HepG2 (cell line): ENCODE data around the gene PCGF2. TPM values are rescaled to one million over a fixed set of nuclear protein-coding genes. Genes with fewer than 3 reads are reported as not detected.
A peak's percentile ranks its signal among the peaks of the same experiment; 100 is the strongest.

ENCODE experiments used
- ARHGAP35 ChIP-seq: sonication (generic); formaldehyde crosslinking; IDR thresholded peaks from 2 replicates; pipeline ENCODE4 v1.9.0; 2022; ENCODE audit warnings: mild to moderate bottlenecking, inconsistent platforms, moderate library complexity, missing genetic modification reagents, borderline replicate concordance
- BRCA1 ChIP-seq: sonication (generic); formaldehyde crosslinking; IDR thresholded peaks from 2 replicates; pipeline ENCODE4 v1.4.0; 2020; ENCODE audit warnings: missing genetic modification reagents
- ERF ChIP-seq: IDR thresholded peaks from 2 replicates; pipeline ENCODE4 v1.6.1; 2018; ENCODE audit warnings: missing biosample characterization, missing genetic modification reagents
- NFYC ChIP-seq: IDR thresholded peaks from 2 replicates; pipeline ENCODE4 v1.6.1; 2016; ENCODE audit warnings: missing genetic modification reagents, missing compliant biosample characterization
- NR2F2 ChIP-seq: IDR thresholded peaks from 2 replicates; pipeline ENCODE4 v1.6.1; 2012; ENCODE audit warnings: low read depth, inconsistent platforms, borderline replicate concordance
- NR2F6 ChIP-seq, 2 experiments: IDR thresholded peaks; 2 replicates each; pipeline ENCODE4 v1.6.1; 2016; ENCODE audit warnings: antibody characterized with exemption in 1 of 2, mild to moderate bottlenecking in 1 of 2
- PHF8 ChIP-seq: sonication (generic); formaldehyde crosslinking; IDR thresholded peaks from 2 replicates; pipeline ENCODE4 v1.5.0; 2020; ENCODE audit warnings: missing genetic modification reagents
- TAF15 ChIP-seq: fragments of 200-400 bp; formaldehyde crosslinking; IDR thresholded peaks from one replicate; pipeline ENCODE4 v1.6.1; 2018; ENCODE audit warnings: mild to moderate bottlenecking, low read depth, low read length; ENCODE audit not compliant: poor library complexity, severe bottlenecking
- ZNF747 ChIP-seq: sonication (generic); formaldehyde crosslinking; IDR thresholded peaks from 2 replicates; pipeline ENCODE4 v1.8.1; 2023; ENCODE audit warnings: missing genetic modification reagents, mild to moderate bottlenecking, borderline replicate concordance
- ZNF772 ChIP-seq: sonication (generic); formaldehyde crosslinking; IDR thresholded peaks from 2 replicates; pipeline ENCODE4 v1.5.0; 2020; ENCODE audit warnings: mild to moderate bottlenecking, missing genetic modification reagents
- polyA plus RNA-seq, 8 experiments: library from polyadenylated mRNA; depleted of rRNA in 3 of 8; stranded (reverse) in 7 of 8; unstranded in 1 of 8; fragments of >200 nt; fragmentation: Illumina TruSeq in 4 of 8; extraction: Trizol in 4 of 8; gene quantifications; 2 replicates each; pipeline versions ENCODE4 v1.2.1 to v1.2.3, GENCODE V29; 2011 to 2016; ENCODE audit warnings: low read depth in 4 of 8, missing spikeins in 1 of 8, mixed read lengths in 1 of 8; ENCODE audit not compliant: insufficient read depth in 1 of 8
- total RNA-seq, 5 experiments: library from RNA; depleted of rRNA; stranded (reverse); fragments of >200 nt; fragmentation: Illumina TruSeq; extraction: Trizol; gene quantifications; 2 replicates each; pipeline ENCODE4 v1.2.3, GENCODE V29; 2016; ENCODE audit warnings: low read depth in 1 of 5
- TF ChIP-seq, protein P1 (sequence below): sonication (generic); formaldehyde crosslinking; conservative IDR thresholded peaks from 2 replicates; pipeline ENCODE4 v1.8.0; 2022; ENCODE audit warnings: mild to moderate bottlenecking, moderate library complexity, missing genetic modification reagents
- TF ChIP-seq, protein P2 (sequence below): IDR thresholded peaks from 2 replicates; pipeline ENCODE4 v1.6.1; 2016; ENCODE audit warnings: missing compliant biosample characterization, missing genetic modification reagents, borderline replicate concordance
- TF ChIP-seq, protein P3 (sequence below): sonication (generic); formaldehyde crosslinking; IDR thresholded peaks from 2 replicates; pipeline ENCODE4 v1.5.0; 2020; ENCODE audit warnings: missing genetic modification reagents
- TF ChIP-seq, protein P4 (sequence below): sonication (generic); formaldehyde crosslinking; IDR thresholded peaks from 2 replicates; pipeline ENCODE4 v1.5.0; 2020; ENCODE audit warnings: missing genetic modification reagents
- TF ChIP-seq, protein P5 (sequence below): sonication (generic); formaldehyde crosslinking; IDR thresholded peaks from 2 replicates; pipeline ENCODE4 v1.5.1; 2020; ENCODE audit warnings: missing genetic modification reagents, mild to moderate bottlenecking, borderline replicate concordance
- TF ChIP-seq, protein P6 (sequence below): sonication (generic); formaldehyde crosslinking; IDR thresholded peaks from 2 replicates; pipeline ENCODE4 v1.8.0; 2022; ENCODE audit warnings: missing genetic modification reagents, low read depth, mild to moderate bottlenecking, borderline replicate concordance
- TF ChIP-seq, protein P7 (sequence below): sonication (generic); formaldehyde crosslinking; IDR thresholded peaks from 2 replicates; pipeline ENCODE4 v1.4.0; 2020; ENCODE audit warnings: missing genetic modification reagents

The PCGF2 gene
- total and polyA plus RNA-seq, 2 of the 13 experiments (the other 11 are each of a cell fraction or from before 2014, with no cell fraction given): 11.6 to 29.4 TPM

DNA sequence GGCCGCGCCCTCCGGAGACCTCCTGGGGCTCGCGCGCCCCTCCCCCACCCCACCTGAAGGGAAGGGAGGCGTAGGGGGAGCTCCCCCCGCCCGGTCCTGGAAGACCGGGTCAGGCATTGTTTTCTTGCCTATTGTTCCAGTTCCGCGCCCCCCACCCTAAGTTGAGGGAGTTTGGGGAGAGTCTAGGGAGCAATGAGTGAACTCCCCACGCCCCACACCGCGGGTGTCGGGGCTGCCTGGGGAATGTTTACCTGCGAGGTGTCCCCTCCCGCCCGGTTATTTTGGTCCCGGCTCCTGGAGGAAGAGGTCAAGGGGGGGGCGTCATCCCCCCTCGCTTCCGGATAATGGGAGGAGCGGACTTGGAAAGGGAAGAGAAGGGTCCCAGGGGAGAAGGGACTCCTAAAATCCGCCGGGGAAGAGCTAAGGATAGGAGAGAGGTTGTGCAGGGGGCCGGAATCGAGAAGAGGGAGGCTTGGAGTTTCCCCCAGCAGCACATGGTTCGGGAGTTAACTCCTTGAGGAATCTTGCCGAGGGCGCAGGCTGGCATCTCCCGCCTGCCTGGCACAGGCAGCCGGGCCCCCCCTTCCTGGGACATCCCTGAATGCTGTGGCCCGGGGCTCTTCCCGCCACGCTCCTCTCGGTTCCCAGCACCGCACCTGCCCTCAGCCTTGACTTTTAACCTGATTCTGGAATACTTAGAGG, 42.2 kb downstream of the PCGF2 start (continued):
- TF ChIP-seq, protein P1, sequence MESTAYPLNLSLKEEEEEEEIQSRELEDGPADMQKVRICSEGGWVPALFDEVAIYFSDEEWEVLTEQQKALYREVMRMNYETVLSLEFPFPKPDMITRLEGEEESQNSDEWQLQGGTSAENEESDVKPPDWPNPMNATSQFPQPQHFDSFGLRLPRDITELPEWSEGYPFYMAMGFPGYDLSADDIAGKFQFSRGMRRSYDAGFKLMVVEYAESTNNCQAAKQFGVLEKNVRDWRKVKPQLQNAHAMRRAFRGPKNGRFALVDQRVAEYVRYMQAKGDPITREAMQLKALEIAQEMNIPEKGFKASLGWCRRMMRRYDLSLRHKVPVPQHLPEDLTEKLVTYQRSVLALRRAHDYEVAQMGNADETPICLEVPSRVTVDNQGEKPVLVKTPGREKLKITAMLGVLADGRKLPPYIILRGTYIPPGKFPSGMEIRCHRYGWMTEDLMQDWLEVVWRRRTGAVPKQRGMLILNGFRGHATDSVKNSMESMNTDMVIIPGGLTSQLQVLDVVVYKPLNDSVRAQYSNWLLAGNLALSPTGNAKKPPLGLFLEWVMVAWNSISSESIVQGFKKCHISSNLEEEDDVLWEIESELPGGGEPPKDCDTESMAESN: no peak
- TF ChIP-seq, protein P2, sequence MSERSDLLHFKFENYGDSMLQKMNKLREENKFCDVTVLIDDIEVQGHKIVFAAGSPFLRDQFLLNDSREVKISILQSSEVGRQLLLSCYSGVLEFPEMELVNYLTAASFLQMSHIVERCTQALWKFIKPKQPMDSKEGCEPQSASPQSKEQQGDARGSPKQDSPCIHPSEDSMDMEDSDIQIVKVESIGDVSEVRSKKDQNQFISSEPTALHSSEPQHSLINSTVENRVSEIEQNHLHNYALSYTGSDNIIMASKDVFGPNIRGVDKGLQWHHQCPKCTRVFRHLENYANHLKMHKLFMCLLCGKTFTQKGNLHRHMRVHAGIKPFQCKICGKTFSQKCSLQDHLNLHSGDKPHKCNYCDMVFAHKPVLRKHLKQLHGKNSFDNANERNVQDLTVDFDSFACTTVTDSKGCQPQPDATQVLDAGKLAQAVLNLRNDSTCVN: no peak
- TF ChIP-seq ZNF772 (CRISPR knock-in tag) (0 out of 2 replicates have a peak, but pooled peaks have one; percentile 34), ARHGAP35 (CRISPR knock-in tag) (0 out of 2 replicates have a peak, but pooled peaks have one; percentile 59), NFYC (CRISPR knock-in tag) (no peak), BRCA1 (no peak), NR2F6 (IDR thresholded peaks at IDR 0.05) (peak; percentile 82), NR2F6 (CRISPR knock-in tag; IDR thresholded peaks at IDR 0.05) (peak; percentile 89), TAF15 (no peak), NR2F2 (0 out of 2 replicates have a peak, but pooled peaks have one; percentile 30), PHF8 (CRISPR knock-in tag) (peak; percentile 58), ERF (peak; percentile 14; the same call in 1 of the 2 replicates), ZNF747 (peak; percentile 73; the same call in 1 of the 2 replicates)
- TF ChIP-seq, protein P3, sequence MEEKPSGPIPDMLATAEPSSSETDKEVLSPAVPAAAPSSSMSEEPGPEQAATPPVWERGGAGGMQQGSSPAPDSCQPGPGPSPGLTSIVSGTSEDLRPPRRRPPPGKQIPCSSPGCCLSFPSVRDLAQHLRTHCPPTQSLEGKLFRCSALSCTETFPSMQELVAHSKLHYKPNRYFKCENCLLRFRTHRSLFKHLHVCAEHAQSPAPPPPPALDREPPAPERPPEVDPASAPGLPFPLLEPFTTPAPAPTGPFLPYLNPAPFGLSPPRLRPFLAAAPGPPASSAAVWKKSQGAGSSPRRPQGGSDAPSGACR: peak; percentile 87; the same call in 1 of the 2 replicates
- TF ChIP-seq, protein P4, sequence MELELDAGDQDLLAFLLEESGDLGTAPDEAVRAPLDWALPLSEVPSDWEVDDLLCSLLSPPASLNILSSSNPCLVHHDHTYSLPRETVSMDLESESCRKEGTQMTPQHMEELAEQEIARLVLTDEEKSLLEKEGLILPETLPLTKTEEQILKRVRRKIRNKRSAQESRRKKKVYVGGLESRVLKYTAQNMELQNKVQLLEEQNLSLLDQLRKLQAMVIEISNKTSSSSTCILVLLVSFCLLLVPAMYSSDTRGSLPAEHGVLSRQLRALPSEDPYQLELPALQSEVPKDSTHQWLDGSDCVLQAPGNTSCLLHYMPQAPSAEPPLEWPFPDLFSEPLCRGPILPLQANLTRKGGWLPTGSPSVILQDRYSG (CRISPR knock-in tag): 0 out of 2 replicates have a peak, but pooled peaks have one; percentile 9
- TF ChIP-seq, protein P5, sequence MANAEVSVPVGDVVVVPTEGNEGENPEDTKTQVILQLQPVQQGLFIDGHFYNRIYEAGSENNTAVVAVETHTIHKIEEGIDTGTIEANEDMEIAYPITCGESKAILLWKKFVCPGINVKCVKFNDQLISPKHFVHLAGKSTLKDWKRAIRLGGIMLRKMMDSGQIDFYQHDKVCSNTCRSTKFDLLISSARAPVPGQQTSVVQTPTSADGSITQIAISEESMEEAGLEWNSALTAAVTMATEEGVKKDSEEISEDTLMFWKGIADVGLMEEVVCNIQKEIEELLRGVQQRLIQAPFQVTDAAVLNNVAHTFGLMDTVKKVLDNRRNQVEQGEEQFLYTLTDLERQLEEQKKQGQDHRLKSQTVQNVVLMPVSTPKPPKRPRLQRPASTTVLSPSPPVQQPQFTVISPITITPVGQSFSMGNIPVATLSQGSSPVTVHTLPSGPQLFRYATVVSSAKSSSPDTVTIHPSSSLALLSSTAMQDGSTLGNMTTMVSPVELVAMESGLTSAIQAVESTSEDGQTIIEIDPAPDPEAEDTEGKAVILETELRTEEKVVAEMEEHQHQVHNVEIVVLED: 0 out of 2 replicates have a peak, but pooled peaks have one; percentile 55
- TF ChIP-seq, protein P6, sequence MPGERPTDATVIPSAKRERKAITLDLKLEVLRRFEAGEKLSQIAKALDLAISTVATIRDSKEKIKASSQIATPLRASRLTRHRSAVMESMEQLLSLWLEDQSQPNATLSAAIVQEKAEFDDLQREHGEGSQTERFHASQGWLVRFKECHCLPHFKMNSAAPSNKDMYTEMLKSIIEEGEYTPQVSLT (CRISPR knock-in tag): no peak
- TF ChIP-seq, protein P7, sequence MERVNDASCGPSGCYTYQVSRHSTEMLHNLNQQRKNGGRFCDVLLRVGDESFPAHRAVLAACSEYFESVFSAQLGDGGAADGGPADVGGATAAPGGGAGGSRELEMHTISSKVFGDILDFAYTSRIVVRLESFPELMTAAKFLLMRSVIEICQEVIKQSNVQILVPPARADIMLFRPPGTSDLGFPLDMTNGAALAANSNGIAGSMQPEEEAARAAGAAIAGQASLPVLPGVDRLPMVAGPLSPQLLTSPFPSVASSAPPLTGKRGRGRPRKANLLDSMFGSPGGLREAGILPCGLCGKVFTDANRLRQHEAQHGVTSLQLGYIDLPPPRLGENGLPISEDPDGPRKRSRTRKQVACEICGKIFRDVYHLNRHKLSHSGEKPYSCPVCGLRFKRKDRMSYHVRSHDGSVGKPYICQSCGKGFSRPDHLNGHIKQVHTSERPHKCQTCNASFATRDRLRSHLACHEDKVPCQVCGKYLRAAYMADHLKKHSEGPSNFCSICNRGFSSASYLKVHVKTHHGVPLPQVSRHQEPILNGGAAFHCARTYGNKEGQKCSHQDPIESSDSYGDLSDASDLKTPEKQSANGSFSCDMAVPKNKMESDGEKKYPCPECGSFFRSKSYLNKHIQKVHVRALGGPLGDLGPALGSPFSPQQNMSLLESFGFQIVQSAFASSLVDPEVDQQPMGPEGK (CRISPR knock-in tag): peak; percentile 97
